Left kidney (tissue), 2 donors: Measurements from ENCODE around the gene ARHGAP9. TPM values are rescaled to one million over a fixed set of nuclear protein-coding genes. Genes with fewer than 3 reads are reported as not detected.
"Not testable (repeated sequence)": the region's sequence is repeated elsewhere in the genome, so short reads cannot be mapped to it uniquely, and the experiment has no call there.

Experiments
- DNase-seq: peaks from one replicate; pipeline ENCODE4 v3.0.0-alpha.2; 2013
- polyA plus RNA-seq: library from polyadenylated mRNA; unstranded; fragments of 120-200 nt; gene quantifications from one replicate; pipeline ENCODE4 v1.2.1, GENCODE V29; 2013; ENCODE audit not compliant: insufficient read length

ARHGAP9 gene
- polyA plus RNA-seq, 1 donor = 2.6 TPM

DNA sequence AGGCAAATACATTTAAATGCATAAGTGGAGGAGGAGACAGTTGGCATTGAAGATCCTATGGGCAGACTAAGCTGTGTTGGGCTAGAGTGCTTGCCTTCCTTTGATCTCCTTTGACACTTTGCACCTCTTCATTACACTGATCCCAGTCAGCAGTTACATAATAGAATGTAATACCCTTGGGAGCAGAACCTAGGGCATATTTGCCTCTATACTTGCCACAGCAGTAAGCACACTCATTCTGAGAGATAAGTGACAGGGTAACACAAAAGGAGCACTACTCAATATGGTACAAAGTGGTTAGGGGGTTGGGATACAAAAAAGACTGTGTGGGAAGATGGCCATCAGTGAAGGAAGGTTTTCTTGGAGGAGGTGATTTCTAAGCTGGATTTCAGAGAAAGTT, 17.2 kb upstream of the ARHGAP9 start:
- no peak for DNase-seq

- not testable (repeated sequence) for DNase-seq
Measured at GRCh38 chr12:57495051-57495701, 15.5 kb upstream of the ARHGAP9 start.

DNA sequence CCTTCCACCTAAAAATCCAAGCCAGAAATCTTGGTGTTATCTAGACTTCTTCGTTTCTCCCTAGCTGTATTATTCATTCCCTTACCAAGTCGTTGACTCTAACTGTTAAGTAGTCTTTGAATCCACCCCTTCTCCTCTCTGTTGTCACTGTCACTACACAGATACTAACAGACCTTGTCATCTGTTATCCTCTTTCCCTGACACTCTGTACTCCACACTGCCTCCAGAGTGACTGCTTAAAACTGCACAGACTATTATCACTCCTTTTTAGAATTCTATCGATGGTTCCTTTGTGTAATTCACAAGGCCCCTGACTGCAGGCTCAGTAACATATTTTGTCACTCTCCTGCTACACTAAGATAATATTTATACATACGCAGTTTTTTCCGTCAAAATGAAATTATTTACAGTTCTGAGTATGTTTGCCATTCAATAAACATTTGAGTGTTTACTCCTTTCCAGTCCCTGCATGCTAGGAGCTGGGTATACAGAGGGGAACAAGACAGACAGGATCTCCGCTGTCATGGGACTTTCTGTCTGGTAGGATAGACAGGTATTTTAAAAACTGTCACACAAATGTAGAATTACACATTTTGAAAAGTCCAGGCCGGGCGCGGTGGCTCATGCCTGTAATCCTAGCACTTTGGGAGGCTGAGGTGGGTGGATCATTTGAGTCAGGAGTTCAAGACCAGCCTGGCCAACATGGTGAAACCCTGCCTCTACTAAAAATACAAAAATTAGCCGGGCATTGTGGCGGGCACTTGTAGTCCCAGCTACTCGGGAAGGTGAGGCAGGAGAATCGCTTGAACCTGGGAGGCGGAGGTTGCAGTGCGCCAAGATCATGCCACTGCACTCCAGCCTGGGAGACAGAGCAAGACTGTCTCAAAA, 12.0 kb upstream of the ARHGAP9 start:
- no peak for DNase-seq

DNA sequence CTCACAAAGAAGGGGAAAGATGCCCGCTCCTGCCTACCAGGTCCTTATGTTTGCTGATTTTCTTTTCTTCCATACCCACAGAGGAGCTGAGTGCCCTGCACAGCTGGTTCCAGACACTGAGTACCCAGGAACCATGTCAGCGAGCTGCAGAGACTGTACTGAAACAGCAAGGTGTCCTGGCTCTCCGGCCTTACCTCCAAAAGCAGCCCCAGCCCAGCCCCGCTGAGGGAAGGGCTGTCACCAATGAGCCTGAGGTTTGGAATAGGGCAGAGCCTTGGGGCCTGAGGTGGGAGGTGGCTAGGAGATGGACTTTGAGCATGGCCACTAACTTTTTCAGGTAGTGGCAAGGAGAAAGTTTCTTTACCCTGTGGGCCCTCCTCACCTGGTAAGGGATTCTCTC, 10.5 kb upstream of the ARHGAP9 start:
- DNase-seq = no peak

GRCh38 chr12:57489157-57489641, 9.5 kb upstream of the ARHGAP9 start:
- no peak for DNase-seq

DNA sequence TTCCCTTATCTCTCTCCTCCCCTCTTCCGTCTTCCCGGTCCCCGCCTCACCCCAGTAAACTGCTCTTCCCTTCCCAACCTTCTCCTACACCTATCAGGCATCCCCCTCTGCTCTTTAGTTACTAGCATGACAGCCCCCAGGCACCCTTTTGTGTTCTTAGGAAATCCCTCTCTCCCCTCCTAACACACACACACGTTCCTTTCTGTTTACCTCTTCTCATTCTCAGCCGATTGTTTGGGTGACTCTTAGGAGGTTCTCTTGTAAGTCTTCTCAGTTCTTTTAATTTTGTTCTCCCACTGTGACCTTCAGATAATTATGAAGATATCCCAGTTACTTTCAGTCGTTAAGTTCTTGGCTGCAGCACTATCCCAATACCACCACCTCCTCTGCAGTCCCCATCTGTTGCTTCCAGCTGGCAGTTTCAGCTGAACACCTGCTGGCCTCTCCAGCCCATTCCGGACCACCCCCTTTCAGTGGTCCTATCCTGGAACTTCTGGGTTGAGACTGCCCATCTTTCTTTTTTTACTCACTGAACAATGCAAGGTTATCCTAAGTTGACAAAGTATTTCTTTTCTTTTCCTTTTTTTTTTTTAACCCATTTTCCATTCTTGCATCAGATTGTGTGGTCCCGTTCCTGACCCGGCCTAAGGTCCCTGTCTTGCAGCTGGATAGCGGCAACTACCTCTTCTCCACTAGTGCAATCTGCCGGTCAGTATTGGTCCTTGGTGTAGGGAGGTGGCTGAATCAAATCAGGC, 8.9 kb upstream of the ARHGAP9 start:
- no peak for DNase-seq

DNA sequence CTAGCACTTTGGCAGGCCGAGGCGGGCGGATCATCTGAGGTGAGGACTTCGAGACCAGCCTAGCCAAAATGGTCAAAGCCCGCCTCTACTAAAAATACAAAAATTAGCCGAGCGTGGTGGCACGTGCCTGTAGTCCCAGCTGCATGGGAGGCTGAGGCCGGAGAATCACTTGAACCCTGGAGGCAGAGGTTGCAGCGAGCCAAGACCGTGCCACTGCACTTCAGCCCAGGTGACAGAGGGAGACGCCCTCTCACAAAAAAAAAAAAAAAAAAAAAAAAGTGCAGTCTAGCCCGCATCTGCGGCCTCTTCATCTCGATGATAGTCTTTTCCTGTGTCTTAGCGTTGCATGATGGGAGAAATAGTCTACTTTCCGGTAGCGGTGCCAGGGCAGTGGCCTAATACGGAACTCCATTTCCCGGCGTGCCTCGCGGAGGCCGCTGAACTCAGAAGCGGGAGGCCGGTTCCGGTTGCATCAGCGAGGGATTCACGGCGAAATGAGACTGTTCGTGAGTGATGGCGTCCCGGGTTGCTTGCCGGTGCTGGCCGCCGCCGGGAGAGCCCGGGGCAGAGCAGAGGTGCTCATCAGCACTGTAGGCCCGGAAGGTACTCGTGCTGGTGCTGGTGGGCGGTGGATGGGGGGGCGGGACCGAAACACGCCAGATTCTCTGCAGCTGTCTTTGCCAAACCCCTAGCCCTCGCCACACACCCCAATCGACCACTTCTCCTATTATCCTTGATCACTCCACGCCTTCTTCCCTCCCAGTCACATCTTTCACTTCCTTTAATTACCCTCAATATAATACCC, 8.1 kb upstream of the ARHGAP9 start, which contains the start of gene MARS1:
MARS1 (plus strand) TSS at position 472 of the 805 bp plus-strand sequence; CDS start at position 495, 23 bp downstream.
- DNase-seq = peak; percentile 96

GRCh38 chr12:57487055-57487596, 7.5 kb upstream of the ARHGAP9 start:
- DNase-seq = no peak

- no peak for DNase-seq
Measured at GRCh38 chr12:57485695-57486094, 6.0 kb upstream of the ARHGAP9 start.

DNA sequence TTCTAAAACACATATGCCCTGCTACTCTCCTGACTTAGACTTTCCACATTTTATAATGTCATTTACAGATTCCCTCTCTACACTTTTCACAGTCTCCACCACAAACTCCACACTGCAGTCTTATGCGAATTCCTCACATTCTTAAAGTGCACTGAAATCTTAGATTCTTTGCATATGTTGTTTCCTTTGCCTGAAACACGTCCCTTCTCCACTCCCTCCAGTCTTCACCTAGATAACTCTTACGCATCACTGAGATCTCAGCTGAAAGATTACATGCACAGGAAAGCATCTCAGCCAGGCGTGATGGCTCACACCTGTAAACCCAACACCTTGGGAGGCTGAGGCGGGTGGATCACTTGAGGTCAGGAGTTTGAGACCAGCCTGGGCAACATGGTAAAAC, 3.8 kb upstream of the ARHGAP9 start:
- DNase-seq = no peak

GRCh38 chr12:57481671-57482070, 2.0 kb upstream of the ARHGAP9 start:
- DNase-seq = no peak

GRCh38 chr12:57479043-57479375, 657 bp downstream of the ARHGAP9 start:
- DNase-seq = no peak

DNA sequence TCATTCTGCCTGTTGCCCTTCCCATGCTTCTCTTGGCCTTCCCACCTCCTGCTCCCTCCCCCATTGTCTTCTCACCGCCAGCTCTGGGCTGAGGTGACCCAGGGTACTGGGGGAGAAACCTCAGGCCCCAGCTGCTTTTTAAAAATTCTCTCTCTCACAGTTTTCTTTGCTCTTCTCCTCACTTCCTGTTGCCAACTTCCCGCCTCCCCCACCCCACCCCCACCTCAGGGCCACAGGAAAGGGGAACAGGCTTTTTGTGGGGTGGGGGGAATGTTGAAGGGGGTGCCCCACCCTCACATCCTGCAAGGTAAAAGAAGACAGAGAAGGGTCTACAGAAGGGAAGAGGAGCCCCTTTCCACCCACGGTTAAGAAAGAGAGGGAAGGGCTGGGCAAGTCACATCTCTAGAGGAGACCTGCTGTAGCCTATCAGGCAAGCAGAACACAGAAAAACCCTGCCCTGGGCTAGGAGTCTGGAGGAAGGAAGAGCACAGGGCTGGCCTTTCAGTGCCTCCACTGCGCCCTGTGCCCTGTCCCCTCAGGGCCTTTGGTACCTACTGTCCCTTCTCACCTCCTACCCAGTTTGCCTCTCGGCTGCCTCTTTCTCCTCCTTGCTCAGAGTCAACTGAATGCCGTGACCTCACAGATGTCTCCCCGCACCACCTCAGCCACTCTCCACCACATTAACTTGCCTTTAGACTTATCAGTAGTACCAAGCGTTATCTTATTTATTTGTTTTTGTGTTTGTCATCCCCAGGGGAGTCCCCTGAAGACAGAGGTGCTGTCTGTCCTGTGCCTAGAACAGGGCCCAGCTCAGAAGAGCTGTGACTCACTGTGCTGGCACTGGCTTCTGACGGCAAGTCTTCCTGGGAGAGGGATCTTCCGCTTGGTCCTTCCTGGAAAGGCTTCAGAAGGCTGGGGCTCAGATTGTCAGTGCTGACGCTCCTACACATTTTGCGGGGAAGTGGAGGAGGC, 1.7 kb downstream of the ARHGAP9 start:
- DNase-seq = no peak

GRCh38 chr12:57476993-57477709, 2.5 kb downstream of the ARHGAP9 start:
- DNase-seq = no peak

DNA sequence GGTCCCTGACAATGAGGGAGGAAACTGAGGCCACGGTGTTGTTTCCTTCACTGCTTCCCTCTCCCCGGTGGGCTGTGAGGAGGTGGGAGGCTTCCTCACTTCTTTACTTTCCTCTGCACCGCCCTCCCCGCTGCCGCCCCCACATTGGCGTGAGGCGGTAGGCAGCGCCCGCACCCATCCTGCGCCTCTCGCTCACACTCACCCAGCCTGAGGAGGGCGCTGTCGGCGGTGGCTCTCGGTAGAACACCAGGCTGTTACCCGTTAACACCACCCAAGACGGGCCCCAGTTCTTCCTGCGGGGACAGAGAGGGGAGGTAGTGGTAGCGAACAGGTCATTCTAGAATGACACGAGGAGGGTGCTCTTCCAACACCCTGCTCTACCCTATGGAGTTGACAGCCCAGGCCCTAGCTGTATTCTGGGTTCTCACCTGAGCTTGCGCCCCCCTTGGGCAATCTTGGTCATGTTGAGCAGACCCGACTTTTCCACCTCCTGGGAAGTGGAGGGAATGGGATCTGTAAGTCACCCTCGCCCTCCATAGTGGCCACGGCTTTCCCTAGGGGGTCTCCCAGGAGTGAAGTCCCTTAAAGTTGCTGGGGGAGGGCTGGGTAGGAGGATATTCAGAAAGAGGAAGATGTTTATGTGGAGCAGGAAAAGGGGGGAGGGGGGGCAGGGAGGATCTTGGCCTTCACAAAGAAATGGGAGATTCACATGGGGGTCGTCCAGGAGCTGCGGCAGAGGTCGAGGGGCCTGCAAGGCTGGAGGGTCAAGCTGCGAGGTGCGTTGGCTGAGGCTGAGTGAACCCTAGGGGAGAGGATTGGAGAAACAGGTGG, 3.3 kb downstream of the ARHGAP9 start:
- no peak for DNase-seq

- no peak for DNase-seq
Measured at GRCh38 chr12:57475271-57476161, 4.2 kb downstream of the ARHGAP9 start.

- no peak for DNase-seq
Measured at GRCh38 chr12:57474862-57475261, 4.8 kb downstream of the ARHGAP9 start.

DNA sequence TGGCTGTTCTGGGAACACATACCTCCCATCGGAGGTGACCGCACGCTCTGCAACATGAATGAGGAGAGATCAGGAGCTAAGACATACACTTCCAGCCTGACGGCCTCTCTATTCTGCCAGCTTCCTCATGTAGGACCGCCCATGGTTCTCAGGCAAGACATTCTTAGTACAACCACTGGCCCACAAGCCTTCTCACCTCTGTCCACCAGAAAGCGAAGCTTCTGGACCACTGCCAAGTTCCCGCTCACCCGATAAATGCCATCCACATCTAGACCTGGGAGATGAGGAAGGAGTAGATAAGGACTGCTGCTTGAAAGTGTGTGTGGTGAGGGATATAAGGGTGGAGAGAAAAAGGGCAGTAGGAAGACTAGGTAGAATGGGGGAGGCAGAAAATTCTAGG, 5.2 kb downstream of the ARHGAP9 start:
- no peak for DNase-seq
